Activated effector memory CD4-positive, alpha-beta T cell treated with anti-CD3 and anti-CD28 coated beads, Interleukin-2, amount 50 U/mL, for 16 hours (primary cell): ENCODE results near the gene ZNF414.

Source experiments
- DNase-seq: peaks from one replicate; pipeline ENCODE4 v3.0.0-alpha.2; 2020

Gene ZNF414

GRCh38 chr19:8489561-8490394 lies 24.2 kb downstream of the ZNF414 start:
- DNase-seq: no peak

- DNase-seq: no peak
Measured at GRCh38 chr19:8488365-8488764, 25.6 kb downstream of the ZNF414 start.

GRCh38 chr19:8487137-8487851 lies 26.7 kb downstream of the ZNF414 start:
- peak; percentile 78 for DNase-seq

GRCh38 chr19:8486661-8487136 lies 27.3 kb downstream of the ZNF414 start:
- DNase-seq: no peak

GRCh38 chr19:8485561-8486371 lies 28.2 kb downstream of the ZNF414 start:
- DNase-seq: no peak

GRCh38 chr19:8484331-8484894 lies 29.6 kb downstream of the ZNF414 start:
- no peak for DNase-seq

- DNase-seq: no peak
Measured at GRCh38 chr19:8483165-8483564, 30.8 kb downstream of the ZNF414 start.

DNA sequence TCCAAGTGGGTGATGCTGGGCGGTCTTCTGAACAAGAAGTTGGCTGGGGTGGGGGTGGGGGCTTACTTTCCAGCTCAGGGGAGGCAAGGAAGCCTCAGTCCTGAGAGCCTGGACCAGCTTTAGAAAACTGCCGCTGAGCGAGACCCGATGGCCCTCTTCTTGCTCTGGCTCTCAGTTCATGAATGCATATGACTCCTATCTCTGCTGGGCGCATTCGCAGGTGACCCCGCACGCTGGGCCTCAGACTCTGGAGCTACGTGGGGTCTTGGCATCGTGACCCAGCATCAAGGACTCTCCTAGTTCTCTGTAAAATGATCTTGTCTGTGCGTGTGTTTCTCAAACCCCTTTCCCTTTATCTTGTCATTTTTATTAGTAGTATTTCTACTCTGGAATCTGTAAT lies 31.3 kb downstream of the ZNF414 start:
- DNase-seq: no peak

GRCh38 chr19:8481616-8482015 lies 32.4 kb downstream of the ZNF414 start:
- no peak for DNase-seq

DNA sequence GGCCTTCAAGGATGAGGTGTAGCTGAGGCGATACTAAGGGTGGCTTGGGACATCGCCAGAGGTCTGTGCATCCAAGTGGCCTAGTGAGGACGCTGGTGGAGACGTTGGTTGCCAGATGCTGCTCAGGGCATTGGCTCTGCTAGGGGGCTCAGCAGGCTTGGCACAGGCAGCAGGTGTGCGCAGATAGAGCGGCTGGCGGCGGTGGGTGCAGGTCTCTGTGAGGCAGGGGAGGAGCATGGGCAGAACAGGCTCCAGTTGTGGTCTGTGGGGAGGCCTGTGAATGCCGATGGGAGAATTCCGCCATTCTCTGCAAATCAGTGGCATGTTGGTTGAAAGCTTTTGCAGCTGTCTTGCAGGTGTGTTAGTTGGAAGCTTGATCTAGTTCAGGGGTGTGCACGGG lies 32.8 kb downstream of the ZNF414 start:
- no peak for DNase-seq

DNA sequence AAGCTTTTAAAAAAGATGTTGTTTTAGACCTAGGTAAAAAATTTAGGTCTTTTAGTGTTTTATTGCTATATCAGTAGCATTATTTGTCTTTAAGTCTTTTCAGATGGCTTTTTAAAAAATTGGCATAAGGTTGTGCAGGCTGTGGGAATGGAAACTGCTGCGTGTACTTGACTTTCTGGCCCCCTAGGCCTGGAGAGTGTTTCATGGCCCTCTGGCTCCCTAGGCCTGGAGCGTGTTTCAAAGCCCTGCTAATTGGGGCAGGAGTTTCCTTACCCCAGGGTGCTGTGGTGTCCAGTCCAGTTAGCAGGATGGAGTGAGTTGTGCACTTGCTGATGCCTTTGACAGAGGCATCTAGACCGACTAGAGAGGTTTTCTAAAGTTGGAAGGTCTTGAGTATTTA lies 35.4 kb downstream of the ZNF414 start:
- no peak for DNase-seq

DNA sequence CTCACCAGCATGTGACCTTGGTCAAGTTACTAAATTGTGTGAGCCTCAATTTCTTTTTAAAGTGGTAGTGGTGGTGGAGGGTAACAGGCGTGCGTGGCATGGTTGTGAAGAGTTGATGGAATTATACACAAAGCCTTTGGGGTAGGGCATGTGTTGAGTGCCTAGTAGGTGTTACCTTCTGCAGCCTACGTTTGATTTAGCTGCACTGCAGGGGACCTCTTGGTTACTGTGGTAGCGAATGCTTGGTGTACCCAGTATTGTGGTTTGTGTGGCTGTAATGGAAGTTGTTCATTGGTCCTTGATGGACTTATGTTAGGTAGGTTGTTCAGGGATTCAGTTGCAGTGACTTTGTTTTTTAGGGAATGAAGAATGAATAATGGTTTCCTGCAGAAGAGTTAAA lies 36.1 kb downstream of the ZNF414 start:
- DNase-seq: no peak

GRCh38 chr19:8476524-8476923 lies 37.4 kb downstream of the ZNF414 start:
- DNase-seq: no peak

- DNase-seq: no peak
Measured at GRCh38 chr19:8475005-8475404, 39.0 kb downstream of the ZNF414 start.

- no peak for DNase-seq
Measured at GRCh38 chr19:8473648-8474476, 40.1 kb downstream of the ZNF414 start.

- no peak for DNase-seq
Measured at GRCh38 chr19:8469613-8470368, 44.2 kb downstream of the ZNF414 start.

- DNase-seq: no peak
Measured at GRCh38 chr19:8468761-8469373, 45.1 kb downstream of the ZNF414 start.

DNA sequence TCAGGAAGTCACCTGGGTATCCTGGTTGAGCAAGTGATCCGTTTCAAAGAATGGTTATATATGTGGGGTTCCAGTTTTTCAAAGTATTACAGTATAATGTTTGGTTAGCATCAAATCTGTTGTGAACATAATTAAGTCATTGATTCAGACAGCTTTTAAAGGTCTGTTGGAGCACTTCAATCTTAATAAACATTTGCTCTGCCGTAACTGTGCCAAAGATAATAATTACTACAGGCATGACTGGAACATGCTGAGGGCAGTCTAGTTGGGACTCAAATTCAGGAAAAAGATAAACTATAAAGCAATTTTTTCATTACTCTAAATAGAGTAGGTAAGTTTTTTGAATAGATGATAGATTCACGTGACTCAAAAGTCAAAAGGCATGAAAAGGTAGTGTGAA lies 45.8 kb downstream of the ZNF414 start:
- no peak for DNase-seq

DNA sequence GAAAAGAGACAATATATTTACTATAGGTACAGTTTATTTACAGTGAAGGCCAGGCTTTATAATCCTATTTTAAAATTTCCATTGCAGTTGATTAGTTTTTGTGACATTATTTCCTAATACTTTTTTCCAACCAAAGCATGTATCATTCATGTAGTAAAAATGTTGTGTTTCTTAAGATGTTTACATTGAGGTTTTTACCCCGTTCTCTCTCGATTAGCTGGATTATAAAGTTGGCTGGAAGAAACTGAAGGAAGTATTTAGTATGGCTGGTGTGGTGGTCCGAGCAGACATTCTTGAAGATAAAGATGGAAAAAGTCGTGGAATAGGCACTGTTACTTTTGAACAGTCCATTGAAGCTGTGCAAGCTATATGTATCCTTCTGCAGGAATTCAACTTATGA lies 47.9 kb downstream of the ZNF414 start:
- DNase-seq: no peak

DNA sequence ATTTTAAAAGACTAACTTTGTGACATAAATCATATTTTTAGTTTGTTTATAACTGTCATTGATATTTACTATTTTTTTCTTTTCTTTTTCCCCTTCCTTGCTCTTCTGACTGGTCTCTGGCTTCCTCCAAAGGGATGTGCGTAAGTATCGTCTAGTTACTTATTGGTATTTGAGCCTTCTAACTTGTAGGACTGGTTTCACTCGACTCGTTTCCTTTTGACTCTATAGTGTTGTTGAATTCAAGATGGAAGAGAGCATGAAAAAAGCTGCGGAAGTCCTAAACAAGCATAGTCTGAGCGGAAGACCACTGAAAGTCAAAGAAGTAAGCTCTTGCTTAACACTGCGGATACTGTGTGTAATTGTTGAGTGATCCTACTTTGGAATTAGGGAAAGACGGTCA lies 50.6 kb downstream of the ZNF414 start:
- DNase-seq: no peak

- DNase-seq: no peak
Measured at GRCh38 chr19:8462571-8462970, 51.4 kb downstream of the ZNF414 start.
